Brain pericyte (primary cell): ENCODE results near the gene FYCO1.
"Not testable (repeated sequence)": the region's sequence is repeated elsewhere in the genome, so short reads cannot be mapped to it uniquely, and the experiment has no call there.

Experiments
- DNase-seq: peaks from one replicate; pipeline ENCODE4 v3.0.0-alpha.2; 2012; ENCODE audit warnings: low read depth, low spot score

Gene FYCO1

GRCh38 chr3:45995236-45996192 is at the start of gene FYCO1:
FYCO1 (minus strand) TSS chr3:45995824; CDS start chr3:45984910, 10,914 bp downstream.
- peak; percentile 29 for DNase-seq

GRCh38 chr3:46038916-46039315 is 43.3 kb upstream of the FYCO1 start:
- no peak for DNase-seq

- not testable (repeated sequence) for DNase-seq
Observed at GRCh38 chr3:46038071-46038470, 42.4 kb upstream of the FYCO1 start.

- DNase-seq = no peak
Observed at GRCh38 chr3:46036191-46036590, 40.6 kb upstream of the FYCO1 start.

GRCh38 chr3:46031747-46032146 is 36.1 kb upstream of the FYCO1 start:
- DNase-seq = no peak

GRCh38 chr3:46031269-46031668 is 35.6 kb upstream of the FYCO1 start:
- DNase-seq = no peak

GRCh38 chr3:46030626-46031025 is 35.0 kb upstream of the FYCO1 start:
- DNase-seq = no peak

- no peak for DNase-seq
Observed at GRCh38 chr3:46029953-46030543, 34.4 kb upstream of the FYCO1 start.

GRCh38 chr3:46027736-46028397 is 32.2 kb upstream of the FYCO1 start:
- DNase-seq = no peak

- DNase-seq = no peak
Observed at GRCh38 chr3:46027021-46027705, 31.5 kb upstream of the FYCO1 start, which contains the start of gene XCR1. XCR1 (minus strand) TSS chr3:46027483; CDS start chr3:46021947, 5,536 bp downstream.

GRCh38 chr3:46025139-46025538 is 29.5 kb upstream of the FYCO1 start:
- no peak for DNase-seq

GRCh38 chr3:46024131-46024530 is 28.5 kb upstream of the FYCO1 start:
- no peak for DNase-seq

- DNase-seq = no peak
Observed at GRCh38 chr3:46022909-46023785, 27.5 kb upstream of the FYCO1 start.

GRCh38 chr3:46021516-46021915 is 25.9 kb upstream of the FYCO1 start:
- DNase-seq = no peak

GRCh38 chr3:46020766-46021510 is 25.3 kb upstream of the FYCO1 start:
- DNase-seq = no peak

- no peak for DNase-seq
Observed at GRCh38 chr3:46019707-46020106, 24.1 kb upstream of the FYCO1 start.

GRCh38 chr3:46017720-46018119 is 22.1 kb upstream of the FYCO1 start:
- DNase-seq = no peak

- no peak for DNase-seq
Observed at GRCh38 chr3:46013316-46014094, 17.9 kb upstream of the FYCO1 start.

- no peak for DNase-seq
Observed at GRCh38 chr3:46012246-46012645, 16.6 kb upstream of the FYCO1 start.
